ENCODE data around the gene SHROOM3. TPM values are rescaled to one million over a fixed set of nuclear protein-coding genes. Genes with fewer than 3 reads are reported as not detected.

SHROOM3 gene
- total RNA-seq, 4 donors from 2014 or later: 29.5 to 127 (median 59.9) TPM

DNA sequence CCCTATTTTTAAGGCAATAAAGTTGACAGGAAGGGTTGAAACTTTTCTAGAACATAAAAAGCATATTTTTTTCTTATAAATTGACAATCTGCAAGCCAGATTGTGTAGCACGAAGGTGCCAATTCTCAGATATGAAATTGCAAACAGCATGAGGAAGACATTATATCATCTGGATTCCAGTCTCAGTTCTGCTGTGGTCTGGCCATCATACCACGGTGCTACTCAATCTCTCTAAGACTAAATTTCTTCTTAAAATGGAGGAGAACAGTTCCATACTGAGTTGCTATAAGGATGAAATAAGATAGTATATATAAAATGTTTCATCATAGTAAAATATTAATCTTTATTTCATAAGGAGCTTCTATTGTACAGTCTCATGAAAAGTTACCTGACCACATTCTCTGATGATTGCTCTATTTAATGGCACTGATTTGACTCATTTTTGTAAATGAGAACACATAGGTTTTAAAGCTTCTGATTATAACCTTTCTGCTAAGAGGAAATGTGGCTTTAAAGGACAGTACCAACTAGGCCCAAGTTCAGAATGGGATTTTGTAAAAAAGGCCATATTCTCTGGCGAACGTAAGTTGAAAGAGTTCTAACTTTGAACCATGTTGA is 127.9 kb downstream of the SHROOM3 start:
- H3K4me1 ChIP-seq: peaks cover 5 to 50% (median 11%) of the 10 kb centered on the region in 3 donors
- no peak overlapping the region for H3K4me3 ChIP-seq
- no peaks in the 10 kb centered on the region for H3K36me3 ChIP-seq
- no peaks in the 10 kb centered on the region for H3K9me3 ChIP-seq
- no peaks in the 10 kb centered on the region for H3K27me3 ChIP-seq
- ATAC-seq: no peak
- no peak for TF ChIP-seq POLR2A (IDR thresholded peaks at IDR 0.05)
- no peak for TF ChIP-seq EP300 (IDR thresholded peaks at IDR 0.05)
- TF ChIP-seq CTCF (IDR thresholded peaks at IDR 0.05): no peak
- no peak for TF ChIP-seq POLR2AphosphoS5 (IDR thresholded peaks at IDR 0.05)
- WGBS, 2 donors (ENCODE audit: low coverage in 1 of 2): 47 to 63% methylated on average over 3 to 4 of the region's 4 CpGs
- peak overlapping the region; percentile 41 to 71 (median 58) for H3K27ac ChIP-seq

DNA sequence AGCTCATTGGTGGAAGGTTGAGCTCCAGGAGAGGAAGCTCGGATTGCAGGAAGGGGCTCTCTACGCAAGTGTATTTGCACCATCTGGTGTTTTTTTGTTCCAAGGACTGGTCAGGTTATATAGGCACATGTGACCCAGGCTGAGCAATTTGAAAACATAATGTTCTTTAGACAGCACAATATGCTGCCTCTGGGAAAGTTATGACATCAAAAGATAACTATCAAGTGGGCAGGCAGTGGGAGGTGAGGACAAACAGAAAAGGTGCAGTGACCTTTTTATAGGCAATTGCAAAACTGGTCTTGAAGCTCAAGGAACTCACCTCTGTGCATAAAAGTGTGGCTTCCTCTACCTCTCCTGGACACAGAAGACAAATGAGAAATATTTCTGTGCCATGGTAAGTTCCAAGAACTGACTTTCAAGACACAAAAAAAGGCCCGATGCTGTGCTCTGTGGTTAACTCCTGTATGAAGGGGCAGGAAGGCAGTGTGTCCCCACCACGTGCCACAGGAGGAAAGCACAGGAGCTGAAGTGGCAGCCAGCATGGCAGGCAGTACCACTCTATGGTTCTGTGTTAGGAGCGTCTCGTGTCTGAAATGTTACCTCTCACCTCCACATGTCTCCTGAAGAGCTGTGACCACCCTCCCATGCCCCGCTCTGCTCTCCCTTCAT is 128.6 kb downstream of the SHROOM3 start:
- peaks cover 5 to 50% (median 11%) of the 10 kb centered on the region in 3 donors for H3K4me1 ChIP-seq
- TF ChIP-seq EP300 (IDR thresholded peaks at IDR 0.05) (no peak), POLR2AphosphoS5 (IDR thresholded peaks at IDR 0.05) (no peak), CTCF (IDR thresholded peaks at IDR 0.05) (no peak), POLR2A (IDR thresholded peaks at IDR 0.05) (no peak)
- H3K9me3 ChIP-seq: no peaks in the 10 kb centered on the region
- no peak for ATAC-seq
- H3K4me3 ChIP-seq: no peak overlapping the region
- peak overlapping the region in 3 of 4 donors; percentile 56 to 71 (median 61) for H3K27ac ChIP-seq
- H3K27me3 ChIP-seq: no peaks in the 10 kb centered on the region
- WGBS, 2 donors (ENCODE audit: low coverage in 1 of 2): 90 to 92% methylated on average over 4 to 5 of the region's 7 CpGs
- no peaks in the 10 kb centered on the region for H3K36me3 ChIP-seq

DNA sequence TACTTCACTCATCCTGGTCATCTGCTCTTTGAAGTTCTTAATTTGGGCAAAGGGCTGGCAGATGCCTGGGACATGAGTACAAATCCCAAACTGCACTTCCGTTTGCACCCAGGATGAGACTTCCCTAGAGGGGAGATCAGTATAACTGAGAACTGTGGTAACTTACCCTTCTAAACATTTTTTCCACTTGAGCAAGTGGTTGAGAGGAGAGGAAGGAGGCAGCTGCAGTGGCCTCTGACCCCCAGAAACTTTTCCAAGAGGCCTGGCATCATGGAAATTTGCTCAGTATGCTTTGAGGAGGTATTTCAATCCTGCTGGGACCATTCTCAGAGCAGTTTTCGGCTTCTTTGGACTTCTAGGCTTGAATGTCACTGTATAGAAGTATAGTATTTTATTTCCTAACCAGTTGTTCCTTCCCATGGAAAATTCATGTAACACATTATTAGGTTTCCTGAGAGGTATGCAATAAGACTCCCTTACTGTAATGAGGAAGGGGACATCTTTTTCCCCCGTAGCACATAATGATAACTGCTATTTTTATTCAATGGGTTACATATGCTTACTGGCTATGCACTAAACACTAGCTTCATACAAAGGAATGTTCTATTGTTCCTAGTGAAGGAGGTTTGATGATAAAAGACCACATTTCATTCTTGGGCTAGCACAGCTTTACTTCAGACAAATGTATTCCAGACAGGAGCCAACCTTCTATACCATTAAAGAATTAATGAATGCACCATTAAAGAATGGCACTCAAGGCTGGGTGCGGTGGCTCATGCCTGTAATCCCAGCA is 129.3 kb downstream of the SHROOM3 start:
- 64 to 86% methylated on average over 2 to 3 of the region's 4 CpGs for WGBS, 2 donors (ENCODE audit: low coverage in 1 of 2)
- H3K9me3 ChIP-seq: no peaks in the 10 kb centered on the region
- no peak for ATAC-seq
- H3K36me3 ChIP-seq: no peaks in the 10 kb centered on the region
- no peak overlapping the region for H3K4me3 ChIP-seq
- no peaks in the 10 kb centered on the region for H3K27me3 ChIP-seq
- peaks cover 5 to 49% (median 11%) of the 10 kb centered on the region in 3 donors for H3K4me1 ChIP-seq
- H3K27ac ChIP-seq: peak overlapping the region in 3 of 4 donors; percentile 48 to 61 (median 56)
- no peak for TF ChIP-seq POLR2A (IDR thresholded peaks at IDR 0.05)
- no peak for TF ChIP-seq POLR2AphosphoS5 (IDR thresholded peaks at IDR 0.05)
- TF ChIP-seq EP300 (IDR thresholded peaks at IDR 0.05): no peak
- no peak for TF ChIP-seq CTCF (IDR thresholded peaks at IDR 0.05)

GRCh38 chr4:76568262-76568661 is 133.2 kb downstream of the SHROOM3 start:
- Histone ChIP-seq H3K27ac (peak overlapping the region in 1 of 4 donors; percentile 16), H3K9me3 (no peaks in the 10 kb centered on the region), H3K27me3 (no peaks in the 10 kb centered on the region), H3K4me1 (peaks cover under 1 to 42% (median 2%) of the 10 kb centered on the region in 3 donors), H3K36me3 (no peaks in the 10 kb centered on the region), H3K4me3 (no peak overlapping the region)
- ATAC-seq: no peak
- 56 to 60% methylated on average over 2 to 5 of the region's 5 CpGs for WGBS, 2 donors (ENCODE audit: low coverage in 1 of 2)
- TF ChIP-seq POLR2AphosphoS5 (IDR thresholded peaks at IDR 0.05): no peak
- no peak for TF ChIP-seq POLR2A (IDR thresholded peaks at IDR 0.05)

DNA sequence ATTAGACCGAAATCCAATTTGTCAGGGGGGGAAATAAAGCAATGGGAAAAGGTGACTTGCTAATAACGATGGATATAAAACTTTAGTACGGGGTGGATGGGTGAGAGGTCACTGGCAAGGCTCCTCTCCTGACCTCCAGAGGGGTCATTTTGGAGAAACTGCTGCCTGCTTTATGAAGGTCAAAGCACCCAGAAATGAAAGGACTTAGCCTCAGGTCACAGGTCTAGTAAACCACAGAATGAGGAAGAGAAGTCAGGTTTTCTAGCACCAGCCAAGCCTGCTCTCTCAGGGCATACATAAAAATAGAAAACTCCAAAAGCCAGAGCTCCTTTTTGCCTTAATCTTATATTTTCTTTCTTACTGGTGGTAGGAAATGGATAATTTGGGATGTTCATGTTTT is 134.2 kb downstream of the SHROOM3 start:
- Histone ChIP-seq H3K27ac (peak overlapping the region in 2 of 4 donors; percentile 70 to 73), H3K9me3 (no peaks in the 10 kb centered on the region), H3K4me3 (no peak overlapping the region), H3K4me1 (peaks cover 0 to 32% (median 2%) of the 10 kb centered on the region in 3 donors), H3K36me3 (no peaks in the 10 kb centered on the region), H3K27me3 (no peaks in the 10 kb centered on the region)
- ATAC-seq: no peak
- 83% methylated on average over 3 of the region's 3 CpGs; no CpG with 5 or more reads in 1 of the 2 donors for WGBS, 2 donors (ENCODE audit: low coverage in 1 of 2)
- TF ChIP-seq POLR2AphosphoS5 (IDR thresholded peaks at IDR 0.05): no peak
- TF ChIP-seq CTCF (IDR thresholded peaks at IDR 0.05): no peak
- no peak for TF ChIP-seq EP300 (IDR thresholded peaks at IDR 0.05)
- no peak for TF ChIP-seq POLR2A (IDR thresholded peaks at IDR 0.05)
